Cardiac muscle cell (in vitro differentiated cells and primary cell): ENCODE results near the gene NTN5. TPM values are rescaled to one million over a fixed set of nuclear protein-coding genes. Genes with fewer than 3 reads are reported as not detected.

Experiments
- DNase-seq, 2 donors: peaks; one replicate each; pipeline versions ENCODE4 v3.0.0 to v3.0.0-alpha.2; 2010 to 2017; ENCODE audit warnings: low read depth in 1 of 2, low spot score in 1 of 2
- H3K27ac ChIP-seq: fragments of 200-600 bp; sonication (generic); 2 replicates; pipeline ENCODE4 v1.5.1; 2016
- H3K27me3 ChIP-seq: fragments of 200-600 bp; sonication (generic); 2 replicates; pipeline ENCODE4 v1.6.0; 2016; ENCODE audit warnings: control low read depth
- H3K36me3 ChIP-seq: fragments of 200-600 bp; sonication (generic); 2 replicates; pipeline ENCODE4 v1.5.1; 2016; ENCODE audit warnings: control low read depth
- H3K4me1 ChIP-seq: fragments of 200-600 bp; sonication (generic); 2 replicates; pipeline ENCODE4 v1.8.1; 2017; ENCODE audit warnings: low read depth, mild to moderate bottlenecking, mixed run types
- H3K4me3 ChIP-seq: fragments of 200-600 bp; sonication (generic); 2 replicates; pipeline ENCODE4 v1.5.1; 2016; ENCODE audit warnings: mild to moderate bottlenecking
- H3K9me3 ChIP-seq: fragments of 200-600 bp; sonication (generic); 2 replicates; pipeline ENCODE4 v1.5.1; 2017; ENCODE audit warnings: low read depth, mild to moderate bottlenecking, control low read depth
- polyA plus RNA-seq: library from polyadenylated mRNA; unstranded; fragments of >200 nt; fragmentation: Nextera tagmentation; extraction: Ambion mirVana; gene quantifications from 2 replicates; pipeline ENCODE4 v1.2.1, GENCODE V29; 2016
- total RNA-seq: library from RNA; depleted of rRNA; stranded (reverse); fragments of >200 nt; gene quantifications from 2 replicates; pipeline ENCODE4 v1.2.3, GENCODE V29; 2016
- TF ChIP-seq, protein P1 (sequence below): IDR thresholded peaks from 2 replicates; pipeline ENCODE4 v1.5.1; 2012; ENCODE audit warnings: low read depth, mild to moderate bottlenecking, low read length

NTN5 gene
- total and polyA plus RNA-seq, 2 experiments from 2014 or later, result 4.1 TPM; not detected in 1

DNA sequence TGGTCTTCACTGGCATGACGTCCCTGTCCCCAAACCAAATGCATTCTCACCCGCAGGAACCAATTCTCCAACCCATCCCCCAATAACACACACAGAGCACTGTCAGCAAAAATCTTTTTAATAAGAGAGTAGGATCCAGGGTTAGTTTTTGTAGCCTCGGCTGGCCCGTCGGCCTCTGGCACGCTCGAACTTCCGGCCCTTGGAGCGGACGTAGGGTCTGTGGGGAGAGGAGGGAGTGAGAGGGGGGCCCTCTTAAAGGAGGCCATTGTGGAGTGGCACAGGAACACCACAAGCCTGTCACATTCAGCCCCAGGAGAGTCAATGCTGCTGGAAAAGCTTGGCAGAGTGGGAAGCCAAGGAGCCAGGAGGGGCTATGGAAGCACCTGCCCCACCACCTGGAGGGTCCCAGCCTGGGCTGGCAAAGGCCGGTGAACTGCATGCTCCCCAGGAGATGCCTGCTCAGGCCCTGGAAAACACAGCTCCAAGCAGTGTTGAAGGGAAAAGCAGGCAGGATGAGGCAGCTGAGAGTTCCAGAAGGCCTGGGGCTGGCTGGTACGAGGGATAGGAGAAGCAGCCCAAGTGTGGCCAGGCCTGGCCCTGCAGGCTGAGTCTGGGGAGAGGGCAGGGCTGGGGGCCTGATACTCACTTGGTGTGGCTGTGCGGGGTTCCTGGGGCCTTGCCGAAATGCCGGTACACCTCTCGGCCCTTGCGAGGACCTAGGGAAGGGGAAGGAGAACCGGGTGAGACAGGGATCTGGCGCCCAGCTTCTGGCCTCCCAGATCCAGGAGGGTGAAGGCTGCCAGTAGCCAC is 57.4 kb downstream of the NTN5 start:
- Histone ChIP-seq H3K36me3 (peaks cover 26% of the 10 kb centered on the region), H3K4me3 (no peak overlapping the region), H3K27ac (peak overlapping the region; percentile 83), H3K4me1 (peaks cover 23% of the 10 kb centered on the region), H3K27me3 (no peaks in the 10 kb centered on the region), H3K9me3 (no peaks in the 10 kb centered on the region)
- no peak for DNase-seq
- TF ChIP-seq, protein P1, sequence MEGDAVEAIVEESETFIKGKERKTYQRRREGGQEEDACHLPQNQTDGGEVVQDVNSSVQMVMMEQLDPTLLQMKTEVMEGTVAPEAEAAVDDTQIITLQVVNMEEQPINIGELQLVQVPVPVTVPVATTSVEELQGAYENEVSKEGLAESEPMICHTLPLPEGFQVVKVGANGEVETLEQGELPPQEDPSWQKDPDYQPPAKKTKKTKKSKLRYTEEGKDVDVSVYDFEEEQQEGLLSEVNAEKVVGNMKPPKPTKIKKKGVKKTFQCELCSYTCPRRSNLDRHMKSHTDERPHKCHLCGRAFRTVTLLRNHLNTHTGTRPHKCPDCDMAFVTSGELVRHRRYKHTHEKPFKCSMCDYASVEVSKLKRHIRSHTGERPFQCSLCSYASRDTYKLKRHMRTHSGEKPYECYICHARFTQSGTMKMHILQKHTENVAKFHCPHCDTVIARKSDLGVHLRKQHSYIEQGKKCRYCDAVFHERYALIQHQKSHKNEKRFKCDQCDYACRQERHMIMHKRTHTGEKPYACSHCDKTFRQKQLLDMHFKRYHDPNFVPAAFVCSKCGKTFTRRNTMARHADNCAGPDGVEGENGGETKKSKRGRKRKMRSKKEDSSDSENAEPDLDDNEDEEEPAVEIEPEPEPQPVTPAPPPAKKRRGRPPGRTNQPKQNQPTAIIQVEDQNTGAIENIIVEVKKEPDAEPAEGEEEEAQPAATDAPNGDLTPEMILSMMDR, result no peak

DNA sequence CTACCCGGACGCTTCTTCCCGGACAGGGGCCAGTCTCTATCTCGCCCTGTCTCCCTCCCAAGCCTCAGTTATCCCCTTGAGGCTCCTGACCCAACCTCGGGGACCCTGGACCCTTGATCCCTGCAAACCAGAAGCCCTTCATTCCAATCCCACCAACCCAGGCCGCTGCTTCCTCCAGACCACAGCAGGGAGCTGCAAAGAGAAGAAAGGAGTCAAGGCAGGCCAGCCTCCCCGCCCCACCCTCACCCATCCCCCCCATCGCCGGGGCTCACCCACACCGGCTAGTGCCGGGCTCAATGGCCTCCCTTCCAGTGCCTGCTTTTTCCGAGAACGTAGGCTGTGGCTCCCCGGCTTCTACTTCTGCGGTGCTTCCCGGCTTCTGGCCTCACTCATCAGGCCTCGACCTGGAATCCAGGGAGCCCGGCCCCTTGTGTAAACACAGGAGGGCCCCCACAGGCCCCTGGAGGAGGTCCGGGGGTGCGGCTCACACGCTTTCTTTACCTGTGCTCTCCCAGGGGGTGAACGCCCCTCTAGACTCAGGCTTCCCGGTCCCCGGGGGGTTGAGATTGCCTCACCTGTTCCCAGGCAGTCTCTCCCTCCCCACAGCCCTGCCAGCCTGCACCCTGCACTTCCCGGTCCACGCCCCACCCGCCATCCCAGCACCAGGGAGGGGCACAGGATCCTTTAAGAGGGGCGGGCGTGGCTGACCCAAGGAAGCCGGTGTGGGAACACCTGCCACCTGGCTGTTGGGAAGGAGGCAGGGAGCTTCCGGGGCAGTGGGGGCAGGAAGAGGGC is 58.2 kb downstream of the NTN5 start, which contains the start of gene FAM83E:
TSS of gene FAM83E (minus strand) at position 641 of the 795 bp plus-strand sequence. CDS start 1,704 bp downstream, outside the sequence.
- H3K4me3 ChIP-seq, result no peak within 1 kb of the TSS
- H3K9me3 ChIP-seq, result no peaks in the 10 kb centered on the region
- DNase-seq, result no peak
- no peaks in the 10 kb centered on the region for H3K27me3 ChIP-seq
- peaks cover 26% of the 10 kb centered on the region for H3K36me3 ChIP-seq
- H3K4me1 ChIP-seq, result peaks cover 23% of the 10 kb centered on the region
- peak within 1 kb of the TSS; percentile 83 for H3K27ac ChIP-seq
- TF ChIP-seq, protein P1, result no peak

DNA sequence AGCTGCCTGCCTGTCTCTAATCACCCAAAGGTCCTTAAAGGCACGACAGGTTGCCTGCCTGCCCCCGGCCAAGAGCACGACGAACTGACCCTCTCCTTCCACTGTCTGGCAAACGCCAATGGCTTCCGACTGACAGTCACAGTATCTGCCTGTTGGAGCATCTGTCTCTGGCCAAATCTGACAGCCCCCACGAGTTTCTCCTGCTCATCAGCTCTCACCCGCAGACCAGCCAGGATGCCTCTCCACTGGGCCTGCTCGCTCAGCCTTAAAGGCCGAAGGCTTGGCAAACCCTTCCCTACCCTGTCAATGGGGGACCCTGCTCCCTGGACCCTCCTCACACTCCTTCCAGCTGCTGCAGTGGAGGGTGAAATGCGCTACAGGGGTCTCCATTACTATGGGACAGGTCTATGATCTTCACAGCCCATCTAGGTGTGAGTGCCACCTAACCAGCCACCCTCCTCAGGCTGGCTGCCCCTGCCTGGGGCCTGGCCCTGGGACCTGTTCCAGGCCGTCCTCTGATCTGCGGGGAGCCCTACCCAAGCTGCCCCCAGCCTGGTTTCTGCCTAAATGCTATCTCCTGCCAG is 58.9 kb downstream of the NTN5 start:
- peak in 1 of 2 donors; percentile 49 for DNase-seq
- TF ChIP-seq, protein P1, result no peak
- peaks cover 26% of the 10 kb centered on the region for H3K36me3 ChIP-seq
- H3K4me1 ChIP-seq, result peaks cover 23% of the 10 kb centered on the region
- H3K9me3 ChIP-seq, result no peaks in the 10 kb centered on the region
- H3K27ac ChIP-seq, result peak overlapping the region; percentile 83
- H3K4me3 ChIP-seq, result no peak overlapping the region
- H3K27me3 ChIP-seq, result no peaks in the 10 kb centered on the region

DNA sequence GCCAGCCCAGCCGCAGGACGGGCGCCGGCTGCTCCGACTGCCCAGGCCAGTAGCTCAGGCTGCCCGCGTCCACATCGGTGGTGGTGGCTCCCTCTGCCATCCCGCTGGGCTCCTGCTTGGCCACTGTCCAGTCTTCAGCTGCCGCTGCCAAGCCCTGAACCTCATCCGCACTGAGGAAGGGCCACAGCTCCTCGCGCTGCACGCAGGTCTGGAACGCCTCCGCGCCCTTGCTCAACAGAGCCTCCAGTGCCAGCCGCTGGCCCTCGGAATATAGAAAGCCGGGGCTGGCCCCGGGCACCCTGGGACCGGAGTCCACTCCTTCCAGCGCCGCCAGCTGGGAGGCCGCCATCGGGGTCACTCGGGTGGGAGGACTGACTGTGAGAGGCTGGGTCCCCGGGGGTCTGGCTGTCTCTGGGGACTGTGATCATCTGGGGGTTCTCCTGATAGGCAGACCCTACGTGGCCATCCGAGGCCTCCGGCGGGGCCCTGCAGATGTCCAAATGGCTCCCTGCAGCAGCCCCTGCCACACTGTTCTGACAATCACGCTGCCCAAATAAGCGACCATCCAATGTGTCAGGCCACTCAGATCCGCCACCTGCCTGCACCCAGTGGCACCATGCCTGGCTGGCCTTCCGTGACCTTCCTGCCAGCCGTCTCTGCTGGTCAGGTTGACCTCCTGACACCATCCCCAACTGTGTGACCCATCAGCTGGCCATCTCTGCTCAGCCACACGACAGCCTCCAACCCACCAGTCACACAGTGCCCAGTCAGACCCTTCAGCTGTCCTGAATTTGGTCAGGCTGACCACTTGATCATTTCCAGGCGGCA is 59.6 kb downstream of the NTN5 start:
- Histone ChIP-seq H3K27ac (peak overlapping the region; percentile 83), H3K4me1 (peaks cover 23% of the 10 kb centered on the region), H3K36me3 (peaks cover 26% of the 10 kb centered on the region), H3K9me3 (no peaks in the 10 kb centered on the region), H3K4me3 (no peak overlapping the region), H3K27me3 (no peaks in the 10 kb centered on the region)
- TF ChIP-seq, protein P1, result no peak
- DNase-seq, result no peak

DNA sequence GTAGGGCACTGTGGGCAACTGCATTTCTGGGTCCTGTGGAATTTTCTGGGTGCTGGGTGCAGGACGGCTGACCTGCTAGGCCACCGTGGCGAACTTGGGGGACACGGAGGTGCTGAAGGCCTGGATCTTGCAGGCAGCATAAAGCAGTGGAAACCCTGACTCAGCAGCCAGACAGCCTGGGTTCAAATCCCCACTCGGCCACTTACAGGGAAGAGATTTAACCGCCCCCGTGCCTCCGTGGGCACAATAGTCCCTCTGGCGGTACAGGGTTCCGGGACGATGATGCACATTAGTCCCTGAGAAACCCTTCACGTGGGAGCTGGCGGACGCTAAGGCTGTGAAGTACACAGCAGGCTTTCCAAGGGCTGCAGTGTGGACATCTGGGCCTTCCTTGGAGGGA is 60.9 kb downstream of the NTN5 start:
- peaks cover 19% of the 10 kb centered on the region for H3K36me3 ChIP-seq
- H3K27ac ChIP-seq, result no peak overlapping the region
- TF ChIP-seq, protein P1, result no peak
- DNase-seq, result no peak
- peaks cover 14% of the 10 kb centered on the region for H3K4me1 ChIP-seq
- H3K4me3 ChIP-seq, result no peak overlapping the region
- no peaks in the 10 kb centered on the region for H3K27me3 ChIP-seq
- no peaks in the 10 kb centered on the region for H3K9me3 ChIP-seq
